Dedifferentiated amniotic fluid mesenchymal stem cell (primary cell): ENCODE measurements around the gene MZF1.

Experiments used
- DNase-seq: peaks from one replicate; pipeline ENCODE4 v3.0.0-alpha.2; 2016; ENCODE audit errors: extremely low spot score

MZF1 gene

GRCh38 chr19:58513694-58514563, 59.2 kb downstream of the MZF1 start:
- DNase-seq = peak; percentile 36

GRCh38 chr19:58513213-58513693, 59.9 kb downstream of the MZF1 start:
- no peak for DNase-seq
